ENCODE data around the gene GPC6.

GPC6 gene

GRCh38 chr13:93375491-93375890 is 148.9 kb downstream of the GPC6 start:
- DNase-seq (ENCODE audit: low read depth) = no peak

- DNase-seq (ENCODE audit: low read depth) = no peak
Measured at GRCh38 chr13:93377196-93377595, 150.6 kb downstream of the GPC6 start.

GRCh38 chr13:93378184-93378583 is 151.6 kb downstream of the GPC6 start:
- no peak for DNase-seq (ENCODE audit: low read depth)

GRCh38 chr13:93386116-93386515 is 159.5 kb downstream of the GPC6 start:
- no peak for DNase-seq (ENCODE audit: low read depth)

GRCh38 chr13:93388701-93389100 is 162.1 kb downstream of the GPC6 start:
- DNase-seq (ENCODE audit: low read depth) = no peak

GRCh38 chr13:93397619-93398018 is 171.0 kb downstream of the GPC6 start:
- DNase-seq (ENCODE audit: low read depth) = no peak

GRCh38 chr13:93398167-93399035 is 171.8 kb downstream of the GPC6 start:
- DNase-seq (ENCODE audit: low read depth) = no peak

GRCh38 chr13:93399212-93399611 is 172.6 kb downstream of the GPC6 start:
- no peak for DNase-seq (ENCODE audit: low read depth)

- DNase-seq (ENCODE audit: low read depth) = no peak
Measured at GRCh38 chr13:93406136-93406535, 179.5 kb downstream of the GPC6 start.

- DNase-seq (ENCODE audit: low read depth) = no peak
Measured at GRCh38 chr13:93407551-93407950, 180.9 kb downstream of the GPC6 start.

GRCh38 chr13:93409001-93409400 is 182.4 kb downstream of the GPC6 start:
- no peak for DNase-seq (ENCODE audit: low read depth)

GRCh38 chr13:93409816-93410215 is 183.2 kb downstream of the GPC6 start:
- no peak for DNase-seq (ENCODE audit: low read depth)

GRCh38 chr13:93411186-93411680 is 184.6 kb downstream of the GPC6 start:
- no peak for DNase-seq (ENCODE audit: low read depth)

GRCh38 chr13:93412676-93413075 is 186.1 kb downstream of the GPC6 start:
- no peak for DNase-seq (ENCODE audit: low read depth)

GRCh38 chr13:93413972-93414717 is 187.5 kb downstream of the GPC6 start:
- DNase-seq (ENCODE audit: low read depth) = no peak

- no peak for DNase-seq (ENCODE audit: low read depth)
Measured at GRCh38 chr13:93416736-93417355, 190.2 kb downstream of the GPC6 start.

GRCh38 chr13:93418398-93418797 is 191.8 kb downstream of the GPC6 start:
- DNase-seq (ENCODE audit: low read depth) = no peak

GRCh38 chr13:93420206-93420605 is 193.6 kb downstream of the GPC6 start:
- DNase-seq (ENCODE audit: low read depth) = no peak

GRCh38 chr13:93420887-93421286 is 194.3 kb downstream of the GPC6 start:
- DNase-seq (ENCODE audit: low read depth) = no peak

GRCh38 chr13:93422980-93423543 is 196.5 kb downstream of the GPC6 start:
- DNase-seq (ENCODE audit: low read depth) = no peak

- DNase-seq (ENCODE audit: low read depth) = no peak
Measured at GRCh38 chr13:93425411-93425810, 198.8 kb downstream of the GPC6 start.

- DNase-seq (ENCODE audit: low read depth) = no peak
Measured at GRCh38 chr13:93430381-93430780, 203.8 kb downstream of the GPC6 start.
